Fibroblast of villous mesenchyme (primary cell): ENCODE measurements around the gene SLC11A2. TPM values are rescaled to one million over a fixed set of nuclear protein-coding genes. Genes with fewer than 3 reads are reported as not detected.
"Not testable (repeated sequence)": the region's sequence is repeated elsewhere in the genome, so short reads cannot be mapped to it uniquely, and the experiment has no call there.

Experiments used
- DNase-seq: peaks from one replicate; pipeline ENCODE4 v3.0.0-alpha.2; 2010; ENCODE audit warnings: low read depth
- H3K4me3 ChIP-seq: 2 replicates; pipeline ENCODE4 v1.5.1; 2011; ENCODE audit warnings: low read depth, mild to moderate bottlenecking, low read length
- CTCF ChIP-seq: IDR thresholded peaks from 2 replicates; pipeline ENCODE4 v1.5.1; 2012; ENCODE audit warnings: low read depth, mild to moderate bottlenecking, low read length; ENCODE audit not compliant: insufficient read depth
- total RNA-seq: library from RNA; depleted of rRNA; stranded (reverse); fragments of >200 nt; gene quantifications from 2 replicates; pipeline ENCODE4 v1.2.3, GENCODE V29; 2012

Gene SLC11A2
- total RNA-seq, 1 donor: 56.6 TPM

DNA sequence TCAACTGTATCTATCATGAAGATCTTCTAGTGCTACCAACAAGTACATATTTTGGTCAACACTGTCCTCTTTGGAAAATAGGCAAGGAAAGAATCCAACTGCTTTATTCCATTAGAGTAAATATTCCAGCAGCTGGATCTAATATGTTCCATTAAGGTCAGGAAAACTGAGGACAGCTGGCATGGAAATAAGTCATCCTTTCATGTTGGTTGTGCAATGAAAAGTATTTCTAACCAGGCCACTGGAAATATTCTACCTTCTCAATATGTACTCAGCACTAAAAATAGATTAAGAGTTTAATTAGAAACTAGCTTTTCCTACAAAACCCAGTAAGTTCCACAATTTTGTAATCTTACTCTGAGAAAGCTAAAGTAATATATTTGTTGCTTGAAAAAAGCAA is 54.2 kb downstream of the SLC11A2 start:
- TF ChIP-seq CTCF: no peak
- no peak overlapping the region for H3K4me3 ChIP-seq
- DNase-seq: peak; percentile 36

DNA sequence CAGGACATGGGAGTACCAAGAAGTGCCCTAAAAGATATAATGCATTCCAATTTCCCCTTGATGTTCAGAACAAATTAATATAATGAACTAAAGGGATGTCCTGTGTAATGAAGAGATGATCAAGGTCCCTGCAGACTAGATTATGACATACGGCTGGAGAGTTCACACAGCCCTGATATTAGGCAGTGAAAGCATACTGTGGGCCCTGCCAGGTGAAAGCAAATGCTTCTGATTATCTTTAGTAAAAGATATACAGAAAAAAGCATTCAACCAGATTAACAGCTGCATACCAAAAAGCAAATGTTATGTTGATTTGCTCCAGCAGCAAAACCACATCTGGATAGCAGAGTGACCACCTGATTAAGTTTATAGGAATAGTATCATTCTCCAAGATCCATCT is 61.8 kb downstream of the SLC11A2 start:
- TF ChIP-seq CTCF: no peak
- DNase-seq: no peak
- H3K4me3 ChIP-seq: no peak overlapping the region

DNA sequence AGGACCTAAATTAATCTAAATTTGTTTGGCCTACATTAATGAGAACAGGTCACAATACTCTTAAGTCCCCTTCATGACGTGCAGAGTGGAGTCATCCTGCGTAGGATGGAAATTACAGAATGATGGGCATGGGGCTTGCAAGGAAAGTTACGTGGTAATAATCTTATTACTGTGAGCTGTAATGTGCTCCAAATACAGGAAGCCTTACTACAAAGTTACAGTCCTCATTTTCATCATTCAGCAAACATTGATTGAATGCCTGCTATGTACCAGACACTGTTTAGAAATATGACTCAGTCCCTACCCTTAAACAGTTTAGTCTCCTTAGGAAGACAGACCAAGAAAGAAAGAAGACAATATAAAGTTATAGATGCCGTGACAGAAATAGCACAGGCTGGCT is 64.5 kb downstream of the SLC11A2 start:
- peak; percentile 50 for DNase-seq
- H3K4me3 ChIP-seq: no peak overlapping the region
- no peak for TF ChIP-seq CTCF

DNA sequence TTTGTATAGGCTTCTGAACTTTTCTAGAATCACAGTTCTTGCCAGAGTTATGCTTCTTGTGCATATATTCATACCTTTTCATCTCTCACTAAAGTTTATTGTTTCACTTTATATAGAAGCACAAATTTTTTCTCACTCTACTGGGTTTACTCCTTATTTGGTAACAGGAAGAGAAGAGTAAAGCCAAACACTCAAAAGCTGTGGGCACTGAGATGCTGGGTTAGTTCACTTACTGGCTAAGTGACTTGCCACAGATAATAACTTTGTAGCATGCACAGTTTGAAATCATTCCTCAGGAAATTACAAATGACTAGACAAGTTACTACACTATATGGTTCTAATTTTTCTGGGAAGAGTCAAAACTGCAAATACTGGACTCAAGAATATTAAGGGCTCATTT is 66.1 kb downstream of the SLC11A2 start:
- peak; percentile 22 for DNase-seq
- TF ChIP-seq CTCF: no peak
- no peak overlapping the region for H3K4me3 ChIP-seq

GRCh38 chr12:50955697-50956096 is 70.5 kb downstream of the SLC11A2 start:
- no peak for DNase-seq
- no peak overlapping the region for H3K4me3 ChIP-seq
- no peak for TF ChIP-seq CTCF

DNA sequence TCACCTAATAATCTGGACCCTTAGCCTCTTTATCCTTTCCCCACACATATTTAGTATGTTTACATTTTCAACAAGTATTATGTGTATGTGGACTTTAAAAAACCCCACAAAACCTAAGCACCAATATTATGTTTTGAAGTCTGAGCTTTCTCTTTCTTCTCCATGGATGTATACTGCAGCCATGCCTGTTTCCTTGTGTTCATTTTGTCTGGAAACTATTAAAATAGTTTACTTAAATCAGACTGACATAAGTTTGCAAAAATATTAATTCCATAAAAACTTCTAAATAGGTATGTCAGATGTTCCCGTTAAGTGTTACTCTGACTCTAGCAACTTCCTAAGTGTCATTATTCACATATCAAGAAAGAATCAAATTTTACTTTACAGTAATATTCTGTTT is 70.9 kb downstream of the SLC11A2 start:
- TF ChIP-seq CTCF: no peak
- no peak for DNase-seq
- H3K4me3 ChIP-seq: no peak overlapping the region

DNA sequence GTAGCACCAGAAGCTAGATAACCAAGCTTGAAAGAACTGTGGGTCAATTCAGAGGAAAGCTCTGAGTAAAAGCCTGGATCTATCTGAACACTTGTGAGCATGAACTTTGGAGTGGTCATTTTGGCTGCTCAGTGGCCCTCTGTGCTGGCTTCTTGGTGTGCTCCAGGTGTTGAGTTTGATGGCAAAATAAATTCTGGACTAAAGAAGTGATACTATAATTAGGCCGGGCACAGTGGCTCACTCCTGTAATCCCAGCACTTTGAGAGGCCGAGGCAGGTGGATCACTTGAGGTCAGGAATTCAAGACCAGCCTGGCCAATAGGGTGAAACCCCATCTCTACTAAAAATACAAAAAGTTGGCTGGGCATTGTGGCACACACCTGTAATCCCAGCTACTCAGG is 71.4 kb downstream of the SLC11A2 start:
- H3K4me3 ChIP-seq, DNase-seq: not testable (repeated sequence)
